ACHN (cell line): ENCODE measurements around the gene DVL1.
"Not testable (repeated sequence)": the region's sequence is repeated elsewhere in the genome, so short reads cannot be mapped to it uniquely, and the experiment has no call there.

Experiments used
- DNase-seq: peaks from one replicate; pipeline ENCODE4 v3.0.0-alpha.2; 2015
- in situ Hi-C: cut with HindIII; loops from 2 replicates; pipeline ENCODE4 v1.10.0; 2017; ENCODE audit warnings: low sequenced_read_pairs, low pct_ligation_motif_present, low pct_unique_long_range_greater_than_20kb

Gene DVL1

DNA sequence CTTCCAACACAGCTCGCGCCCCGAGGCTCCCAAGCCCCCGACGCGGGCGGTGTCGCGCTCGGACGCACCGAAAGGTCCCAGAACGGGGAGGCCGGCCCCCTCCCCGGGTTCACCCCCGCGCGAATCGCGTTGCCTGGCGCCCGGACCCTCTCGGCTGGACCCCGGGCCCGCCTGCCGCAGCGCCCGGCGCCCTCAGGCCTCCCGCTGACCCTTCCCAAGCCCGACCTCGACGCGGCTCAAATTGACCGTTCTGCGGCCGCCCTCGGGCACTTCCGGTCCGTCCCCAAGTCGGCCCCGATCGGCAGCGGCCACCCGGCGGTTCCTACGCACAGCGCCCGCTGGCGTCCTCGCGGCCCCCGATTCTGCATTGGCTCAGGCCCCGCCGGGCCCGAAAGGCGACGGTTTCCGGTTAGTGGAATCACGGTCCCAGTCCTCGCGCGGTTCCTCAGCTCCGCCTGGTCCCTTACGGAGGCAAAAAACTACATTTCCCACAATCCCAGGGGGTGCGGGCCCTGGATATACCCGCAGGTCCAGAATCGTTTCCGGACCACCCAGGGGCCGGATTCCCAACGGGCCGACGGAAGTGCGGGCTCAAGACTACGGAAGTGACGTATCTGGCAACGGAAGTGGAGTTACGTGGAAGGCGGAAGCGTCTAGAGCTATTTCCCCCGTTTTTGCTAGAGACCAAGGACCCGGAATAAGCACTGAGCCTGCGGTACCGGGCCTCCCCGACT is 25.9 kb upstream of the DVL1 start, which contains the start of gene AURKAIP1:
TSS of gene AURKAIP1 (minus strand) at position 279 of the 734 bp plus-strand sequence. CDS start 451 bp downstream, outside the sequence.
- in situ Hi-C loops = no loop called here
- DNase-seq = peak; percentile 99

DNA sequence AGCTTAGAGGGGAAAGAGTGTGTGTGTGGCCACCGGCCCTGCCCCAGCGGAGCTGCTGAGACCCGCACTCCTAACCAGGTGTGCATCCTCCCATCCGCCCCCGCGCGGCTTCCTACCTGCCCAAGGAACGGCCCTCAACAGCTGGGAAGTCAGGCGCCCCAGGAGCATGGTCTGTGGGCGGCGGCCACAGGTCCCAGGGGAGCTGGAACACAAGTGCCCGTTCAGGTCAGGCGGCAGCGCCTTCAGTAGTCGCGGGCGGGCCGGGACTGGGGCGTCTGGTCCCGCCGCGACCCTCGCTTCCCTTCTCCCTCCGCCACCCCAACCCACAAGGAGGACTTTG is 25.3 kb upstream of the DVL1 start:
- in situ Hi-C loops = no loop called here
- DNase-seq = no peak

DNA sequence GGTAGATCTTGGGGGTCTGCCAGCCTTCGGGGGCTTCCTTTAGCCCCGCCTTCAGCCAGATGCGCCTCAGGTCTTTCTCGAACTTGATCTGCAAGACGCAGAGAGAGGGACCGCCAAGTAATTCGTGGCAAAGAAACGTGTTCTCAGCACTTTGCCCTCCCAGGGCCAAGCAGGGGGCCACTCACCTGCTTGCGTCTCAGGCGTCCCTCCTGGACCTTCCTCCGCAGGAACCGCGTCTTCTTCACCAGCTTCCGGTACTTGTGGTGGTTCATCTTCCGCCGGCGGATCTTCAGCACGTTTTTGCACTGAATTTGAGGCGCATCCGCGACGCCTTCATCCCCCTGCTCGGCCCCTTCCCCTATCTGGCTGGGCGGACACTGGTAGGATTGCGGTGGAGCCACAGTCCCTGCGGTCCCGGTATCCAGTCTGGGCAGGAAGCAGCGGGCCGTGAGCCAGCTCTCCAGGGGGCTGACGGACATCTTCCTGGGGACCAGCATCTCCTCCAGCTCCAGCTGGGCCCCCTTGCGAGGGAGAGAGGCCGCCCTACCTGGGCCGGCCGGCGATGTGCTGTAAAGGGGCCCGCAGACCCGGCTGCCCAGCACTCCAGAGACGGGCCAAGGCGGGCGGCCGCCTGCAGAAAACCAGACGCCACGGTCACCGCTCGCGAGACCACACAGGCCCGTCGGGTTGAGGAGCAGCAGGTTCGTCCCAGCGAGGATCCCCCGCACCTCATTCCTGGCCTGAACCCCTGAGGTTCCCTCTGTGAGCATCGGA is 24.8 kb upstream of the DVL1 start:
- no peak for DNase-seq
- in situ Hi-C loops = no loop called here

DNA sequence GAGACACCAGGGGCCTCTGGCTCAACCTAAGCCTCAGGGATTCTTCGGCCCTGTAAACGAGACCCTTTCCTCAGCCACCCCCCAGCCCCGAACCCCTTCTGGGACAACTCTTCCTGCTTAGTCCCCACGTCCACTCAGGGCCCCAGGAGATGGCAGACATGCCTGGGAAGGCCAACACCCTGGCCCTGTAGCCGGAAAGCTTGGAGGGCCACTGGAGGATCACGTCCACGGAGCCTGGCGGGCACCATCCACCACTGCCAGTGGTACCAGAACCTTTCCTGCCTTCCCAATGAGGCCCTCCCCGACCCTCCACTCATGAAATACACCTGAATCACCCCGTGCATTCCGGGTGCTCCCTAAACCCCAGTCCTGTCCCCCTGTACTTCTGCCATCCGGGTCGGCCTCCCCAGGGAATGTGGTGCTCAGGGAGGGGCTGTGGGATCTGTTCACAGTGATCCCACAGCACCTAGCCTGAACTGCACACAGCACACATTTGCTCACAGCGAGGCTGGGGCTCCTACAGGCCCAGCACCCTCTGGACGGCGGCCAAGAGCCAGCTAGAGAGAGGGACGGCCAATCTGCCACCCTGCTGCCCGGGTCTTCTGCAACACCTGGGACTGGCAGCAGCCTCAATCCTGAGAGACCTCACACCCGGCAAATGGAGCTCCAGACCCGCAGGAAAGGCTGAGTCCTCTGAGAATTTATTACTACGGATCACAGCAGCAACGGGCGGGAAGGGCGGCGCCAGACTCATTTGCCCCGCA is 24.0 kb upstream of the DVL1 start:
- DNase-seq = no peak
- in situ Hi-C loops = no loop called here

DNA sequence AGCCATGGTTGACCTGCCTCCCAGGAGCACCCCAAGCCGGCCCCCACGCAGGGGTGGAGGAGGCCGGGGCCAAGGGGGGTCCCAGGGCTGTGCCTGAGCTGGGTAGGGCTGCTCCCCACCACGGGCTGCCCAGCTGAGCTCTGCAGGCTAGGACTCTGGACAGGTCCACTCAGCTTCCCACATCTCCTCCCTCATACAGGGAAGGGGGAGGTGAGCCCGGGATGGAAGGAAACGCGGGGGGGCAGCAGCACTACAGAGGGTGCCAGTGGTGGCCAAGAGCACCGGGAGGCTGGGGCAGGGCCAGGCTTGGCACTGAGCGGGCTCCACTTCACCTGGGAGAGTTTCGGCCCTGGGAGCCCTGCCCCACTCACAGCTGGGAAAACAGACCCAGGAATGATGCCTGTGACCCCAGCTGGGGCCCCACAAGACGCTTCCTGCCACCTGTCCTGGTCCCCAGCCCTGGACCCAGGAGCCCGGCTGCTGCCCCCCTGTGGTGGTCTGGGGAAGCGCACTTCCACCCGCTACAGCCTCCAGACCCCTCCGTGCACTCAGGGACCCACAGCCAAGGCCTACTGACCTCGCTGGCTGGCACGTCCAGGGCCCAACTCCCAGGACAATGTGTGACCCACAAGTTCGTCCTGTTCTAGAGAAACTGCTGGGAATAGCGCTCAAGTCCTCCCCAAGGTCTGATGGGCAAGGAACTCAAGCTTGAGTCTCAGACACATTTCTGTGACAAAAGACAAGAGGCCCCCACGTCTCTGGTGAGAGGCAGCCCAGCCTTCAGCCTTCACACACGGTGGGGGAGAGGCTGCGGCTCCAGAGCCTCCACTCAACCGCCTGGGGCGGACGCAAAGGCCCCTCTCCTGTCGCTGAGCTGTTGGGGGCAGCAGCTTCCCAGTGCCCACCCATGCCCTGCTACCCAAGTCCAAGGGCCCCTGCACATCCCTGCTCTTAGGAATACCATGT is 22.8 kb upstream of the DVL1 start:
- peak; percentile 51 for DNase-seq

DNA sequence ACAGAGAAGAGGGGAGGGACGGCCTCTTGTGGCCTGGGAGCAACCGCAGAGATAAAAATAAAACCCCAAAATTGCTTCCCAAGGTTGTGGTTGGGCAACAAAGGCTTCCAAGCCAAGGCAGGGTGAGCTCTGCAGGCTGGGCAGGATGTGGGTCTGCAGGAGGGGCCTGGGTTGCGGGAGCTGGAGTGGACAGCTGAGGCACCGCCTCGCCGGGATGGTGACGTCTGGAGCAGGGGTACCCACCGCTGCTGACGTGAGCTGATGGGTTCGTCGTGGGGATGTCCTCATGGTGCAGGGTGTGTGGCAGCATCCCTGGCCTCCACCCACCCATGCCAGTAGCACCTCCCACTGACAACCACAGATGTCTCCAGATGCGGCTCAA is 22.1 kb upstream of the DVL1 start:
- no peak for DNase-seq
- in situ Hi-C loops = no loop called here

More for the DNA sequence above, 22.8 kb upstream of the DVL1 start:
- in situ Hi-C loops = no loop called here

DNA sequence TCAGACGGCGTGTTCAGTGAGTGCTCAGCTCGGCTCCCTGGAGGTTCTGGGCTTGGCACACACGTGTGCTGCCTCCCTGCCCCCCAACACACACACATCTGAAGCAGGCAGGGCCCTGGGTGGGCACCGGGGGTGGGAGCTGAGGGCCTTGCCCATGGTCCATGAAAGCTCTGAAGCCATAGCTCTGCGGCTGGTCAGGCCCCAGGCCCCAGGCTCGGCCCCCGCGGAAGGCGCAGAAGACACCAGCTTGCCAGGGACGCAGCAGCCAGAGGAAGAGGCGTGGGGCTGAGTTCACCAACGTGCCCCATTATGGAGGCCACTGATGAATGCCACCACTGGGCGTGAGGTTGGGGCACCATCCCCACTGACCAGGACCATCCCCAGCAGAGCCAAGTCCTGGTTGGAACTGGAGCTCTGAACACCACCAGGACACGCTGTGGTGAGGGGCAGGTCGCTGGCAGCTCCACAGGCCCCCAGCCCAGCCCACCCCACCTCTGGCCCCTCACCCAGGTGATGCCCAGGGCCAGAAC is 21.6 kb upstream of the DVL1 start:
- DNase-seq = no peak
- in situ Hi-C loops = no loop called here

DNA sequence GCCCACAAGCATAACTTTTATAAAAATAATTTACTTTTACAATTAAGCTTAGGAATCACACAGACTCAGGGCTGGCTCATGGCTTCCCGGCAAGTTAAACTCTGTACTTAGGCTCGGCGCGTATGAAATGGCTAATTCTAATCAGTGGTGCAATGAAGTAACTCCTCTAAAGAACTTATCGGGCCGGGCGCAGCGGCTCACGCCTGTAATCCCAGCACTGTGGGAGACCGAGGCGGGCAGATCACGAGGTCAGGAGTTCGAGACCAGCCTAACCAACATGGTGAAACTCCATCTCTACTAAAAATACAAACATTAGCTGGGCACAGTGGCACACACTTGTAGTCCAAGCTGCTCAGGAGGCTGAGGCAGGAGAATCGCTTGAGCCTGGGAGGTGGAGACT is 20.9 kb upstream of the DVL1 start:
- in situ Hi-C loops, DNase-seq: not testable (repeated sequence)

DNA sequence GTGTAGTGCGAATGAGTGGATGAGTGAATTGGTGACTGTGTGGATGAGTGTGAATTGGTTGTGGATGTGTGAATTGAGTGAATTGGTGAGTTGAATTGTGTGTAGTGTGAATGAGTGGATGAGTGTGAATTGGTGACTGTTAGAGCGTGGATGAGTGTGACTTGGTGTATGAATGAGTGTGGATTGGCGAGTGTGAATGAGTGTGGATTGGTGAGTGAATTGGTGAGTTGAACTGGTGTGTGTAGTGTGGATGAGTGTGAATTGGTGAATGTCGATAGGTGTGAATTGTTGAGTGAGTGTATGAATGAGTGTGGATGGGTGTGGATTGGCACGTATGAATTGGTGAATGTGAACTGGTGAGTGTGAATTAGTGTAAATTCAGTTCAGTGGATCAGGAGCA is 18.1 kb upstream of the DVL1 start:
- in situ Hi-C loops = no loop called here
- DNase-seq = no peak

DNA sequence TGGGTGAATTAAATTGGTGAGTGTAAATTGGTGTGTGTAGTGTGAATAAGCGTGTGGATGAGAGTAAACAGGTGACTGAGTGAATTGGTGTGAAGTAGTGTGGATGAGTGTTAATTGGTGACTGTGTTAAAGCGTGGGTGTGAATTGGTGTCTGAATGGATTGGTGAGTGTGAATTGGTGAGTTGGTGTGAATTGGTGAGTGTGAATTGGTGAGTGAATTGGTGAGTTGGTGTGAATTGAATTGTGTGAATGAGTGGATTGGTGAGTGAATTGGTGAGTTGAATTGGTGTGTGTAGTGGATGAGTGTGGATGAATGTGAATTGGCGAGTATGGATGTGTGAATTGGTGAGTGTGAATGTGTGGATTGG is 17.5 kb upstream of the DVL1 start:
- in situ Hi-C loops = no loop called here
- no peak for DNase-seq

DNA sequence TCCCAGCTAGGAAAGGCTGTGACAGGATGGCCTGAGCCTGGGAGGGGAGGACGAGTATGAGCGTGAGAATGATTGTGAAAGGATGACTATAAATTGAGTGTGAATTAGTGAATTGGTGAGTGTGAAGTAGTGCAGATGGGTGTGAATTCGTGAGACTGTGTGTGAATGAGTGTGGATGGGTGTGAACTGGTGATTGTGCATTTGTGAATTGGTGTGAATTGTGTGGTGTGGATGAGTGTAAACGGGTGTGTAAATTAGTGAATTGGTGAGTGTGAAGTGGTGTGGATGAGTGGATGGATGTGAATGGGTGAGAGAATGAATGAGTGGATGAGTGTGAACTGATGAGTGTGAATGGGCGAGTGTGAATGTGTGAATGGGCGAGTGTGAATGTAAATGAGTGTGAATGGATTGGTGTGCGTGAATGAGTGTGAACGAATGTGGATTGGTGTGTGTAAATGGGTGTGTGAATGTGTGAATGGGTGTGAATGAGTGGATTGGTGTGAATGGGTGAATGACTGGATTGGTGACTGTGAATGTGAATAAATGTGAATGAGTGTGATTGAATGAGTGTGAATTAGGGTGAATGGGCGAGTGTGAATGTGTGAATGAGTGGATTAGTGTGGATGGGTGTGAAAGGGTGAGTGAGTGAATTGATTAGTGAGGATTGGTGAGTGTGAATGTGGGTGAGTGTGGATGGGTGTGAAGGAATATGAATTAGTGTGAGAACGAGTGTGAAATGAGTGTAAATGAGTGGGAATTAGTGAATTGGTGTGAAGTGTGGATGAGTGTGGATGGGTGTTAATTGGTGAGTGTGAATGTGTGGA is 16.9 kb upstream of the DVL1 start:
- no peak for DNase-seq
- in situ Hi-C loops = no loop called here

DNA sequence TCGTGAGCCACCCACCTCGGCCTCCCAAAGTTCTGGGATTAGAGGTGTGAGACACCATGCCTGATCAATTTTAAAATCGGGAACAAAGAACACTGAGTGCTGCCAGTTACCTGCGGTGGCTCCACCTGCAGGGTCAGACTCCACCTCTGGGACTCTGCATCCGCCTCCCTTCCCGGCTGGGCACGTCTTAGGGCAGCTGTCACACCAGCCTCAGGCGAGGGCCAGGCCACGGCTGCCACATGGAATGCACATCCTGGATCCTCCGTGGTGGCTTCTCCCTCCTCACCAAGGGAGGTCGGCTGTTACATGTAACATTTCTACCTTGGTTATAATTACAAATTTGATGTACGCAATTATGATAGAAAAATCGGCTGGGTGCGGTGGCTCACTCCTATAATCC is 15.0 kb upstream of the DVL1 start:
- no peak for DNase-seq
- in situ Hi-C loops = no loop called here

DNA sequence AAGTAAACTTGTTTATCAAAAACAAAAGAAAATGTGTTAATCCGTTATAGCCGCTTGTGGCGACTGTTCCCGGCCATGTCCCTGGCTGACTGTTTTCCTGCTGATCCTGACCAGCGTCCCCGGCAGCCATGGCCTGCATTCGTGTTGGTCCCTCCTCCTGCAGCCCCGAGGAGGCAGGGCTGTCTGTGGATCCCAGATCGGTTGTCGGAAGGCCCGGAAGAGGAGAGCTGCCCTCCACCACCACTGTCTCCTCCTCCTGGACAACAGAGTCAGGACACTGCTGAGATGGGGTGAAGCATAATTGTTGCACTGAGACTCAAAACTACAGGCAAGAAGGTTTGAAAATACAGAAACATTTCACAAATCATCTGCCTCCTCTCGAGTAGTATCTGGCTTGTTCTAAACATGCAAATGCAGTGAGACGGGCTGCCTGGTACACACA is 12.8 kb upstream of the DVL1 start:
- DNase-seq = no peak
- in situ Hi-C loops = no loop called here

DNA sequence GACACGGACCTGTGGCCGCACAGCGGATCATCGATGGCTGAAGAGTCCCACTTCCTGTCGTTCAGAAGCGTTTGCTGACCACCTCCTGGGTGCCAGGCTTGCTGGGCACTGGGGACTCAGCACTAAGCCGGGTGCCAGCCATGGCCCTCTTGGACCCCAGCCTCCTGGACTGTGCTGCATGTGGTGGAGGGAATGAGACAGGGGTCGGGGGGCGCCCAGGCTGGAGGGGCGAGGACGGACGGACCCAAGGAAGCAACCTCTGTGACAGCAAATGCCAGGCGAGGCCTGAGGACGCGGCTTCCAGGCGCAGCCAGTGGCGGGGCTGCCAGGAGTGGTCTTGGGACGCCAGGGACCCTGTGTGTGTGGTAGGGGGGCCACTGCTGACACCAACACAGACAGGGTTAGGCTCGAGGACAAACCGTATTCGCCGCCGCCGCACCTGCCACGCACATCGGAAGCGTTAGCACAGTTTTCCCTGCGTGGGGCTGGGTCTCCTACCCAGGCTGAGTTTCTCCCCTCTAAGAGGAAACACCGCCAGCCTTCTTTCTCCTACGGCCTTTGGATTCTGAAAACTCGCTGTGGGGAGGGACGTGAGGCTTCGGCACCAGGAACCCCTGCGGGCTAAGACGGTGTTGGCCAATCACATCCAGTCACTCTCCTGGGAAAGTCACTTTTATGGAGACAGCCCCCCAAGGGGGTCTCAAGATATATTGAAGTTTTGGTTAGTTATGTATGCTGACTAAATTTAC is 12.2 kb upstream of the DVL1 start:
- DNase-seq = no peak
- in situ Hi-C loops = no loop called here

DNA sequence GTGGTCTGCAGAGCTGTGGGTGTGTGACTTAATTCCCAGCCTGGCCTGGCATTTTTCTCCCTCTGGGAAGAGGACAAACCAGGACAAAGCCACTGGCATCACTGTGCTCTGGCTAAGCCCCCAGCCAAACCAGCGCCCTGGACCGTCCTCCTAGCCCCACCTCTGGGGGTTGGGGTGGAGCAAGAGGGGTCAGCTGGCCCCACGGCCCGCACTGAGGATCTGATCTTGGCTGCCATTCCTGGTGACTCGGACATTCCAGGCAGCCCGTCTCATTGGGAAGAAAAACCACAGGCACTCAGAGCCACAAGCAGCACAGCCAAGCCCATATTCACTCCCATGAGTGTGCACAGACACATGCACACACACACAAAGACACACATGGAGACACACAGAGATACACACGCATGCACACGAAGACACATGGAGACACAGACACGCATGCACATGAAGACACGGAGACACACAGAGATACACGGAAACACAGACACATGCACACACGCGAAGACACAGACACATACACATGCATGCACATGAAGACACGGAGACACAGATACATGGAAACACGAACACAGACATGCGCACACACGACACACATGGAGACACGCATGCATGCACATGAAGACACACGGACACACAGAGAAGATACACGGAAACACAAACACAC is 11.4 kb upstream of the DVL1 start:
- in situ Hi-C loops = no loop called here
- DNase-seq = peak; percentile 93
